Activated CD8-positive, alpha-beta memory T cell treated with anti-CD3 and anti-CD28 coated beads, Interleukin-2, amount 50 U/mL, for 48 hours (primary cell): Measurements from ENCODE around the gene SPACA9.

Experiments
- DNase-seq: peaks from one replicate; pipeline ENCODE4 v3.0.0-alpha.2; 2020

The SPACA9 gene

DNA sequence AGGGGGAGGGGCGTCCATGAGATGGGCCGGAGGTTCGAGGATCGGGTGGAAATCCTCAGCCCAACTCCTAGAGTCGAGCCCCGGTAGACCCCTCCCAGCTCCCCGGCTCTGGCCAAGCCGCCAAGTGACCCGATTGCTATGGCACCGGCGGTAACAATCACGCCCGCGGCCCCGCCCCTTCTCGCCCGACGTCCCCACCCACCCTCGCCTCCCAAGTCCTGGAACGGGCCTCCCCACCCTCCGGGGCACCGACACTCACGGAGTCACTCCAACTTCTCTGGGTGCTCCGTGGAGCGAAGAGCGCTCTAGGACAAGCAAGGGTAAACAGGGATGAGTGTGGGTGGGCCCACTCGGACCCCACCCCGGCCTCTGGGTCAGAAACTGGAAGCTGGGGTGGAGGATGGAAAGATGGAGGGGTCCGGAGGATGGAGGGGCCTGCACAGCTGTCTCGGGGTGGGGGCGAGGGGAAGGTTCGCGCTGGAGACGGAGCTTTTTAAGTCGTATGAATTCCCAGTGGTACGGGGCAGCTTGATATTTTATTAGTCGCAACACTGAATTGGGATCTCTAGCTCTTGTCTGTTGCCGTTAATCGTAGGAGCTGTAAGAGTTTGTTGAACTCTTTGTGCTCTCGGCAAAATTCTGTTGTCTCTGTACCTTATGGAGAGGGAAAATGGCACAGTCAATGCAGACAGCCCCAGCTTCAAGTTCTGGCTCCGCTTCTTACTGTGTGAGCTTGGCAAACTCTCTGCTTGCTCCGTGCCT is at the start of gene SPACA9:
SPACA9 (plus strand) TSS at position 204 of the 762 bp plus-strand sequence. CDS start 5,050 bp downstream, outside the sequence.
- DNase-seq, result peak; percentile 67

DNA sequence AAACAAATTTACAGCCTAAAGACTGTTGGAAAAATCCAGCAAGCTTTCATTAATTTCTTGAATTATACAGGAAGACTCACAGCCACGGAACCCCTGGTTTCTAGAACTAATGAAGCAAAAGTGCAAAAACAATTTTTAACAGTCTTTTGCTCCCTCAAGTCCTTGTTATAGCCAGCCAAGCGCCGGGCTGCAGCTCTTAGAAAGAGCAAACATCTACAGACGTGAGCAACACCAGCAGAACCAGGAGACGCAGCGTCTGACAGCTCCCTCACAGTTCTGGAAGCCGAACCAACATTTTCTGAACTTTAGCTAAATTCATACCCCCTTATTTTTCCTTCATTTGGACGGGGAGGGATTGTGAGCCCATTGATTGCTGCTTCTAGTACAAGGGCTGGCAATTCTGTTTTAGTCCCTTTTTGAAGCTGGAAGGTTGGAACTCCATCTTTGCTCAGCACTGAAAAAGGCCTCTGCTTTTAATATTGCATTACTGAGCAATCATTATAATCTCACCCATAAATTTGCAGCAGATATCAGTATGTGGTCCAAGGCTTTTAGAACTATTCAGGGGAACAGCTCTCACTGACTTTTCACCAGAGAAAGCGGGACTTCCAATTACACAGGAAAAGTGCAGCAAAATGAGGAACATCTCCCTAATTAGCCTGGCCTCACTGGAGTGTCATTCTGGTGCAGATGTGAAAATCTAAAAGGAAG is 46.4 kb upstream of the SPACA9 start:
- DNase-seq, result no peak

DNA sequence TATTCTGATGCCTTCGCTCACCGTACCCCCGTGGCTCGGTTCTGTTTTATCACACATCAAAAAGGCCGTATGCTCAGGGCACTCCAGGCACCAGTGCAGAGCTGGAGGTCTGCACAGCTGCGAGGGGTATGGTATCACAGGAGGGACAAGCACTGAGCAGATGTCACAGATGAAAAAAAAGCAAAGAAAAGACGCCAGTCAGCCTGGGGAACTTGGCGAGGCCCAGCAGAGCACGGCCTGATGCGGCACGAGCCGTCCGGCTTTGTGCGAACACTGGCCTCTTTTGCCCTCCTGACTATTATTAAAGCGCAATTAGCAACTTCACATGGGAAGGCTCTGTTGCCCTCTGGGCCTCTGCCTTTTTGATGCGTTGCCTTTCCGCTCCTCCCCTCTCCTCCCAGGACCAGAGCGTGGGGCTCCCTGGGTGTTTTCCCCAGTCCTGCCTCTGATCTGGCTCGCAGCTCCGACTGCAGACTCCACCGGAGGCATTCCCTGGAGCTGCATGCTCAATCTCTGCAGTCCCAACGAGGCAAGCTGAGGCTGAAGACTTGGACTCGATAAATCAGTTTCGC is 45.1 kb upstream of the SPACA9 start:
- DNase-seq, result no peak

DNA sequence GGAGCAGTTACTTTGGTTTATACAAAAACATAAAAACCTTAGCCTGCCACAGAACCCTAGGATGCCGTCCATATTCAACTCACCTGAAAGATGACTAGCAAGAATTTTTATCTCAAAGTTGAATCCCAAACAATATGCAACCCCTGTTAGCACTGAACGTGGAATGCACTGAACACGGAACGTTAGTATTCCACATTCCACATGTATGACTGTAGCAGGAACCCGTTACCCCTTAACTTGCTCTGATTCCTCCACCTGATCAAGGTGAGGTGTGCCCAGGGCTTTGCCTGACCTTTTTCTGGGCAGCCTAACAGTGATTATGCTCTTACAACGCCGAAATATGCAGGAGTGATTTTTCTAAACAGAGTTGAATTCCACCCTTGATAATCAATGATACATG is 44.4 kb upstream of the SPACA9 start:
- DNase-seq, result no peak

DNA sequence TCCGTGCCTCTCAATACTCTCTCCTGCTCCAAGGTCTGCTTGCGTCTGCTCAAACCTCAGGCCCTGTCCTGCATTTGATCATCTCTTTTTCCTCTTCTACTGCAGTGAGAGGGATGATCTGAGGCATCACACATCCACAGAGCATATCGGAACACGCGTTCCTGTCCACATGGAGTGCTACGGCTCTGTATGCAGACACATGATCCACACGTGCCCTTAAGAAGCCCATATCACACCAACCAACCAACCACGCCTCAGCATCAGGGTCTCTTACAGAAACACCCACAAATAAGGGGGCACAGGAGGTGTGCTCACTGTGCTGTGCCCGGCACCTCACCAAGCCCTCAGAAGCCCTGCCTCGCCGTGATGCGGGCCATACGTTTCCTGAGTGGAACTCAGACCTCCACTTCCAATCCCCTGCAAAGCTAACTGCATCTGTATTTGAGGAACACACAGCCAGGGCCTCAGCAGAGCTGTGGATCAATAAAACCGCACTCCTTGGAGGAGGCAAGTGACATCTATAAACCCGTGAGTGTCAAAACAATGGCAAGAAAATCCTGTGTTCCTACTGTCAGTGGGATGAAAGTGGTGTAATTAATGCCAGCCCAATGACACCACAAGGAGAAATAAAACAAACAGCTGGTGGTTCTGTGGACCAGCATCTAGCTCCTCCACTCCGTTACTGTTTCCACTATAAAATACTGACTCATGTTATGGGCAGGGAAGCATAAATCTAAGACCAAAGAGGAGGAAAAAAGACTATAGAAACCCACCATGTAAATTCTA is 41.0 kb upstream of the SPACA9 start:
- no peak for DNase-seq

DNA sequence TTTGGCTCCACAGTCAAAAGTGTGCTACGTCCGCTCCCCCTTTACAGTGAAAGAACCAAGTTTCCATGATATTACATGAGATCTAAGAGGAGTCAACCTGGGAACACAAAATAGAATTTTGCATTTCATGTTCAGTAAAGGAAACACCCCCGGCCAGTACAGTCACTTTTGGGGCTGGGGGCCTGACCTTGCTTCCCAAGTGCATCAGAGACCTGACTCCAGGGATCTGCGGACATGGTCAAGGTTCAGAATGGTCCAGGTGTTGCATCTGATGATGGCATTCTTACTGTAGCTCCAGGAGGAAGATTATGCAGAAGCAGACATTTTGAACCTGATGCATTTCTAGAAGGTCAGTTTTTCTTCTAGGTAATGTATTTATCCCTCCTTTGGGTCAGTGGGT is 40.4 kb upstream of the SPACA9 start:
- no peak for DNase-seq

DNA sequence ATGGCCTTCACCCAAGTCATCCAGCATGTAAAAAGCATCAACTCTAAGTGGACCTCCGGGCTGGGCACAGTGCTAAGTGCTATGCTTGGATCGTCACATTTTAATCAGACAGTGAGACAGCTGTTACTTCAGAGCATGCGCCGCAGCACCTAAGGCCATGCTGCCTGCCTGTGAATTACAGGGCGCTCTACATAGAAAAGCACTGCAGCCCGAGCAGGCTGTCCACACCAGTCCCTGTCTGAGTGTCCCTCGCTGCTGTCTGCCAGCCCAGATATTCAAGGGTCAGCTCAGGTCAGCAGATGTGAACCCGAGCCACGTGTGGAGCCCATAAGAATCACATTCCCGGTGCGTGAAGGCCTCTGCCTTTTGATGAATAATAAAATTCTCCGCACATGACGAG is 37.7 kb upstream of the SPACA9 start:
- DNase-seq, result no peak

DNA sequence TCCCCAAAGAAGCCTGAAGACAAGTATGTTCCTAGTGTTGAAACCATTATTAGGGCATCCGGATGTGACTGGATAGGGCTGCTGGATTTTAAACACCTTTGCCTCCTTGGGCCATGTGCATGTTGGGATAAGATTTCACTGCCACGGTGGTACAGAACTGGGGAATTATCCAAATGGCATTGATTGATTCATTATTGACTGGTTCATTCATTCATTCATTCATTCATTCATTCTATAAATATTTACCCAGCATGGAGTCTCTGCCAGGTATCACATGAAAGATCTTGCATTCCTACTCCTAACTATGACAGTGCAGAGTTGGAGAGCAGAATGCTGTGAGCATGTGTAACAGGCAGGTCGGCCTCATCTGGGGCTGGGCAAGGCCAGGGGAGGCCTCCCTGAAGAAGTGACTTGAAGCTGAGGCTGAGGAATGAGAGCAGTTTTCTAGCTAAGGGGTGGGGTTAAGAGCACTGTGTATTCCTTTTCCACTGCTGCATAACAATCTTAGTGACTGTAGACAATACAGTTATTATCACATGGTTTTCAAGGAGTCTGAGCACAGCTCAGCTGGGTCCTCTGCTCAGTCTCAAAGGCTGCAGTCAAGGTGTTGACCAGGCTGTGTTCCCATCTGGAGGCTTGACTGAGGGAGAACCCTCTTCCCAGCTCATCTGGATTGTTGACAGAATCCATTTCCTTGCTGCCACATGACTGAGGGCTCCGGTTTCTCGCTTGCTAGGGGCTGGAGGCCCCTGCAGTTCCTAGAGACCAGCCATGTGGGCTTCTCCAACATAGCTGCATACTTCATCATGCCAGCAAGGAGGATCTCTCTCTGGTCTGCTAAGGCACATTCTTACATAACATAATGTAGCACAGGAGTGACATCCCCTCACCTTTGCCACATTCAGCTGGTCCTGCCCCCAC is 36.3 kb upstream of the SPACA9 start:
- no peak for DNase-seq

DNA sequence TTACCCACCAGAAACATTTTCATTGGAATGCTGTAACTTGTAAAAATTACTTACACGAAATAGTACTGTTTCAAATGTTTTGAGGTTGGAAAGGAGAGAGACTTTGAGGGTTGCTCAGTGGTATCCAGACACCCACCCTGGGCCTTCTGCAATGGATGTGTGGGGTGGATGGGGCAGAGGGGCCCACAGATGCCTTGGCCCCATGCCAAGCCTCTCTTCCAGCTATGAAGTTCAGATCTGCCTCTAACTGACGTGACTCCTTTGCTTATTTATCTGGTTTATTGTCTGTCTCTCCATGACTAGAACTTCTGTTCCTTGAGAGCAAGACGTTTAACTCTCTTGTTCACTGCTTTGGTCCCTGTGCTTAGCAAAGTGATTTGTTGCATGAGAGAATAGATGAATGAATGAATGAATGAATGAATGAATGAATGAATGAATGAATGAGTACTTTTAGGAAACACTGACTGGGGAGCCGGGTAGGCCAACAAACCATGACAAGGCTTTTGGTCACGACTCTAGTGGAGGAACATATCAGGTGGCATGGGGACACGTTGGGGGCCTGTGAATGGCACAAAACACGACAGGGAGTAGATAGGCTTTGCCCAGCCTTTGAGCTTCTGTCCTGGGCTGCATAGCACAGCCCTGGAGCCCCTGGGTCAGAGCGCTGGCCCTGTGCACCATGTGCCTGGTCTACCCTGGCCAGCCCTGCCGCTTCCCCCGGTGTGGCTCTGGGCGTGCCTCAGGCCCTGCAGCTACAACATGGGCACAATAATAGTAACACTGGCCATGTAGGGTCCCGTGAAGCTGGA is 32.4 kb upstream of the SPACA9 start:
- no peak for DNase-seq

DNA sequence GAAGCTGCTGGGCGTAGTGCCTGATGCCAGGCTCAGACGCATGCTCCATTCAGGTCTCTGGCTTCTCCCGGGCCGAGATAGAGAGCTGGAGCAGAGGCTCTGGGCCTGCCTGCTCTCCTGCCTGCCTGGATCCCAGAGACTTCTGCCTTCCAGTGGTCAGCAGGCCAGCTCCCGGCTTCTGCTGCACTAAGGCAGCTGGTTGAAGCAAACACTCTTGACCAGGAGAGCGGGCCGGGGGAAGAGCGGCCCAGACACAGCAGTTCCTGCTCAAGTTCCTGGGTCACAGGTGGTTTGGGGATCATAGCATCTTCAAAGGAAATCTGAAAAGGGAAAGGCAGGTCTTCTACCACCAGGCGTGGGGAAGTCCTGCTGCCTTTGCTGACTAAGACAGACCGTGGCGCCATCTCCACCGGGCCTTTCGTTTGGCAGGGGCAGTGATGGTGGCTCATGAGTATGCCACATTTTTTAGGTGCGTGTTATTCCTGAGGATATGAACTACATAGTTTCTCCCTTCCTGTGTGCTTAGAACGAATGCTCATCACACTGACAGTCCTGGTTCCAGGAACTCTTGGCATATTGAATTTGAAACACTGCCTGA is 31.7 kb upstream of the SPACA9 start:
- no peak for DNase-seq

DNA sequence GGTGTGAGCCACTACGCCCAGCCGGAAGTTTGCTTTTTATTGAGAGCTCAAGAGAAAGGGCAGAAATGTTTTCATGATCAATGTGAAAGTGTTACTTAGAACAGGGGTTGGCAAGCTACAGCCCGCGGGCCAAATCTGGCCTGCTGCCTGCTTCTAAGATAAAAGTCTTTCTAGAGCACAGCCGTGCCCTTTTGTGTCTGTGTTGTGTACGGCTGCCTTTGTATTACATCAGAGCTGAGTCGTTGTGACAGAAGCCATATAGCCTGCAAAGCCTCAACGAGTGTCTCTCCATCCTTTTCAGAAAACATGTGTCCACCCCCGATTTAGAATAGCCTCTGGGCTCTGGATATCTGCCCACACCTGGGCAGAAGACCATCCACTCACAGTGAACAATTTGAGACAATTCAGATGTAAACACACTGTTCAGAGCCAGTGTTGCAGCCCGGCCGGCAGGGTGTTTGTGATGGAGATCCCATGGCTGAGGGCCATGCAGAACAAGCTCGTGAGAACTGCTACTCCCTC is 29.5 kb upstream of the SPACA9 start:
- no peak for DNase-seq

DNA sequence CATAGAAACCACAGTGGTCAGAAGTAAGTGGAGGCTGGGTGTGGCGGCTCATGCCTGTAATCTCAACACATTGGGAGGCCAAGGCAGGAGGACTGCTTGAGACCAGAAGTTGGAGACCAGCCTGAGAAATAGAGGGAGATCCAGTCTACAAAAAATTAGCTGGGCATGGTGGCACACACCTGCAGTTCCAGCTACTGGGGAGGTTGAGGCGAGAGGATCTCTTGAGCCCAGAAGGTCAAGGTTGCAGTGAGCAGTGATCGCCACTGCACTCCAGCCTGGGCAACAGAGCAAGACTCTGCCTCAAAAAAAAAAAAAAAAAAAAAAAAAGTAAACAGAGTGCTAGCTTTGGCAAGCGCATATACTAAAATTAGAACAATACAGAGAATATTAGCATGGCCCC is 25.2 kb upstream of the SPACA9 start:
- no peak for DNase-seq

DNA sequence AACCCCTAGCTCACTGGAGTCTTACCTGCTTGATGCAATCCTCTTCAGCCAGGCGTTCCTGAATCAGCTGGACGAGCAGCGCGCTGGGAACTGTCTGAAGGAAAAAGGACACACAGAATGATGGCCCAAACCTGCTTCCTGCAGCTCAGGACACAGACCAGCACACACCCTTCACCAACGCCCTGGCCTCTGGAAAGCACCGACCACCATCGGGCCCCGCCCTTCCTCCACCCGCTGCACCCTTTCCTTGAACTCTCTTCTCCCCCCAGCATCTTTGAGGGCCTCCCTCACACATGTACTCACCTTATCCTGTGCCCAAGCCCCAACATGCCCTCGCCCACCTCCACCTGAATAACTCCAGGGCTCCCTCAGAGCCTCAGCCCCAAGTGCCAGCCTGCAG is 23.9 kb upstream of the SPACA9 start:
- DNase-seq, result no peak

DNA sequence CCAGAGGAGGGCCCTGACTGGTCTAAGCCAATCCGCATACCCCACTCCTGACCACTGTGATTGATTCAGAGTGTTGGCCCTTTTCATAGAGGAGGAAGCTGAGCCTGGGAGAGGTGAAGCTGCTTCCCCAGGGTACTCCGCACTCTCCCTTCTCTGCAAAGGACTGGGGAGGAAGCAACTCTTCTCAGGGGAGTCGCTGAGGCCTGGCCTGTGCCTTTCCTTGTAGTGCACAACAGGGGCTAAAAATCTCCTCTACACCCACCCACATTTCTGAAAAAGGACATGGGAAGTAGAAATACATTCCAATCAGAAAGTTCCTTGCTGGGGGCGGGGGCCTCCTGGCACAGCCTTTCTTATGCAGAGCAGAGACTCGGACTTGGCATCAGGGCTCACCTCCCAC is 22.8 kb upstream of the SPACA9 start:
- no peak for DNase-seq

DNA sequence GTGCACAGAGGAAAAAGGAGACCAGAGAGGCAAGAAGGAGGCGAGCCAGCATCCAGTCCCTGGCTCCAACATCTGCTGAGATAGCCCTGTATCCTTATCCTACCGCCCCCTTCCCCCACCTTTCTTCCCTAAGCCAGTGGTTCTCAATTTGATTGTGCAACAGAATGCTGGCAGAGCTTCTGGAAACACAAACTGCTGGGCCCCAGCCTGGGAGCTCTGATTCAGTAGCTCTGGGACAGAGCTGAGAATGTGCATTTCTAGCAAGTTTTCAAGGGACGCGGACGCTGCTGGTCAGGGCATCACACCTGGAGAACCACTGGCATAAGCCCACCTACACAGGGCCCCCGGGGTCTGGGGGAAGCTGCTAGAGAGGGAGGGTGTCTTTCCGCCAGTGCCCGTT is 21.7 kb upstream of the SPACA9 start:
- no peak for DNase-seq

DNA sequence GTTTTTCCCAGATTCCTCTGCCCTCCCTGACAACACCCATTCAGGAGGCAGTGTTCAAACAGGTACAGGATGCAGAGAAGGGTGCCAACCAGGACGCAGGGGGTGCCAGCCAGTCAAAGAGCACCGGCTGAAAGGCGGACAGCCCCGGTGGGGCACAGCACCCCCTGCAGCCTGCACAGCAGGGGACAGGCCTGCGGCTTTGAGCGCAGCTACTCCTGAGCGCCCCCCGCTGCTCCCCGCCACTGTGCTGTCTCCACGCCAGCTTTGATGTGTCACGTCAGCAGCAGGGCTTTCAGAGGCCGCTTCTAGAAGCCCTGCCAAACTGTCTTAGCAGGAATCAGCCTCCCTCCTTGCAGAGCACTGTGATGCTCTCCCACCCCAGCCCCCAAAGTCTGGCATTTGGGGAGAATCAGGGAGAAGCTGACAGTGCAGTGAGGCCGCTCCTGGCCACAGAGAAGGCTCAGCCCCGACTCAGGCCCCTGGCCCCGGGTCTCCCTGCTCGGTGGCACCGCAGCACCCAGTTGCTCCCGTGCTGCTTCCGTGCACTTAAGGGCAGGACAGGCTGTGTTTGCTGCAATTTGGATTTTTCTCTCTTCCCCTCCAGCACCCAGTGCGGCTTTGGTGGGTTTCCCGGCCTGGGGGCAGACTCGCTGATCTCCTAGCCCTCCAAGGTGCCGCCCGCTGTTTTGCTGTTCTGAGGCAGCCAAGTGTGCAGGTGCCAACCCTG is 20.9 kb upstream of the SPACA9 start:
- no peak for DNase-seq

DNA sequence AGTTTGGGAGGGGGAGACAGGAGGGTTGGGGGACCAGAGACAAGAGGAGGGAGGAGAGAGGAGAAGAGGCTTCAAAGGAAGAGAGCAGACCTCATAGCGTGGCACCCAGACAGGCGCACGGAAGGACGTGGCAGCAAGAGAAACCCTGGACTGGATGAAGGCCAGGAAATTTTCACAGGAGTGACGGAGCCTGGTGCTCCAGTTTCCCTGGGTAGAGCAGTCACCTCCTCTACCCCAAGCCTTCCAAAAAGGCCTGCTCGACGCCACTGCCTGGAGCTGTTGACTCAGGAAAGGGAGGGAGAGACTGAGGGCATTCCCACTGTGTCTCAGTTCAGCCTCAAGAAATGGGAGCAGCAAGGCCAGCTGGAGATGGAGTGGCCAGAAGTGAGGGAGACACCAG is 19.9 kb upstream of the SPACA9 start:
- DNase-seq, result no peak

DNA sequence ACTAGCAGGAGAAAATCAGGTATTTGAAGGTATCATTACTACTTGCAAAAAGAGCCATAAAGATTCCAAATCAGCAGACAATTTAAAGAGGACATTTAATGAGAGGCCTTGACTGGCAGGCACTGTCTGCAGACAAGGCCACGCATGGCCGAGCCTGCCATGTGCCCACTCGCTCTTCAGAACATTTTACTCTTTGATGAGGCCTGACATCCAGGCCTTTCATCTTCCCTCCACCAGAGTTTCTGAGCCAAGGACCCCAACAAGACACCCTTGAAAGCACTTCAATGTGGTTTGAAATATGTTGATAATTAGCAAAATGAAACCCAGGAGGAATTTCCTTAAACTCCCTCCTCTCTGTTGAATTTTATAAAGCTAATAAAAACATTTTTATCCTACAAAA is 17.0 kb upstream of the SPACA9 start:
- DNase-seq, result no peak

DNA sequence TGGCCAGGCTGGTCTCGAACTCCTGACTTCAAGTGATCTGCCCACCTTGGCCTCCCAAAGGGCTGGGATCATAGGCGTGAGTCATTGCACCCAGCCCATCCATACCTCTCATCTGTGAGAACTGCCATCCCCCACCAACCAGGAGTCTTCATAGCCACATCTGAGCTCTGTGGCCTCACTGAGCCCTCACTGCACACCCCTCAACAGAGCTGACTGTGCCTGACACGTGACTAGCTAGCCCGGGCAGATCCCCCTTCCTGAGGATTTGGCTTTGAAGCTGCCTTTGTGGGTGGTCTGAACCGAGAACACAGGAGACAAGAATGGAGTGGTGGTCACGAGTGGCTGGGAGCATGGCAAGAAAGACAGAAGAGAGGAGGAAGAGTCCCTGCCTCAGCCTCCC is 16.2 kb upstream of the SPACA9 start:
- DNase-seq, result no peak

DNA sequence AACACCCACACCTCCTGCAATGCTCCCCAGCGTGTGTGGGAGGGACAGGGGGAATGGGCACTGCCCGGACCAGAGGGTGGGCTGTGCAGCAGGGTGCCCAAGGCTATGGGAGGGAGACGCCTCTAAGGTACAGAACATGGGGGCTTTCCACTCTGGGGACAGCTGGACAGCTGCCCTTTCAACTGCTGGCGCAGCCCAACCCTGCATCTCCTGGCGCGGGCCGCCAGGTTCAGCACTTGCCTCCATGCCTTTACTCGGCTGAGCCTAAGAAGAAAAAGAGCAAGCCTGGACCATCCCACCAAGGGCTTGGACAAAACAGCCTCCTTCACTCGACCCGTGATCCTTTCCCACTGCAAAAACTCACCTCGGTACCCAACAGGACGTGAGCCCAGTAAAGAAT is 15.6 kb upstream of the SPACA9 start:
- no peak for DNase-seq
